ENCODE data around the gene AK1. TPM values are rescaled to one million over a fixed set of nuclear protein-coding genes. Genes with fewer than 3 reads are reported as not detected.

Gene AK1
- total and polyA plus RNA-seq, 2 of the 13 experiments (the other 11 are each of a cell fraction or from before 2014, with no cell fraction given), result 19.1 to 32.8 TPM

GRCh38 chr9:127825319-127826051 lies 52.0 kb downstream of the AK1 start (continued):
- TF ChIP-seq, protein P1, sequence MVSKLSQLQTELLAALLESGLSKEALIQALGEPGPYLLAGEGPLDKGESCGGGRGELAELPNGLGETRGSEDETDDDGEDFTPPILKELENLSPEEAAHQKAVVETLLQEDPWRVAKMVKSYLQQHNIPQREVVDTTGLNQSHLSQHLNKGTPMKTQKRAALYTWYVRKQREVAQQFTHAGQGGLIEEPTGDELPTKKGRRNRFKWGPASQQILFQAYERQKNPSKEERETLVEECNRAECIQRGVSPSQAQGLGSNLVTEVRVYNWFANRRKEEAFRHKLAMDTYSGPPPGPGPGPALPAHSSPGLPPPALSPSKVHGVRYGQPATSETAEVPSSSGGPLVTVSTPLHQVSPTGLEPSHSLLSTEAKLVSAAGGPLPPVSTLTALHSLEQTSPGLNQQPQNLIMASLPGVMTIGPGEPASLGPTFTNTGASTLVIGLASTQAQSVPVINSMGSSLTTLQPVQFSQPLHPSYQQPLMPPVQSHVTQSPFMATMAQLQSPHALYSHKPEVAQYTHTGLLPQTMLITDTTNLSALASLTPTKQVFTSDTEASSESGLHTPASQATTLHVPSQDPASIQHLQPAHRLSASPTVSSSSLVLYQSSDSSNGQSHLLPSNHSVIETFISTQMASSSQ (IDR thresholded peaks at IDR 0.05; ENCODE audit: low read depth), result no peak
- TF ChIP-seq, protein P1 (CRISPR knock-in tag; IDR thresholded peaks at IDR 0.05; ENCODE audit: borderline replicate concordance), result no peak
- no peak for TF ChIP-seq TP53 (CRISPR knock-in tag; conservative IDR thresholded peaks at IDR 0.05)
- TF ChIP-seq RXRA (CRISPR knock-in tag; IDR thresholded peaks at IDR 0.05), result peak; percentile 93
- no peak for TF ChIP-seq ZSCAN22 (CRISPR knock-in tag; IDR thresholded peaks at IDR 0.05)
- TF ChIP-seq HNRNPLL (IDR thresholded peaks at IDR 0.05; ENCODE audit: low read depth, low read length, poor library complexity, severe bottlenecking), result peak; percentile 30
- peak; percentile 51 for TF ChIP-seq CBX1 (IDR thresholded peaks at IDR 0.05; ENCODE audit: low read depth)
- TF ChIP-seq, protein P2, sequence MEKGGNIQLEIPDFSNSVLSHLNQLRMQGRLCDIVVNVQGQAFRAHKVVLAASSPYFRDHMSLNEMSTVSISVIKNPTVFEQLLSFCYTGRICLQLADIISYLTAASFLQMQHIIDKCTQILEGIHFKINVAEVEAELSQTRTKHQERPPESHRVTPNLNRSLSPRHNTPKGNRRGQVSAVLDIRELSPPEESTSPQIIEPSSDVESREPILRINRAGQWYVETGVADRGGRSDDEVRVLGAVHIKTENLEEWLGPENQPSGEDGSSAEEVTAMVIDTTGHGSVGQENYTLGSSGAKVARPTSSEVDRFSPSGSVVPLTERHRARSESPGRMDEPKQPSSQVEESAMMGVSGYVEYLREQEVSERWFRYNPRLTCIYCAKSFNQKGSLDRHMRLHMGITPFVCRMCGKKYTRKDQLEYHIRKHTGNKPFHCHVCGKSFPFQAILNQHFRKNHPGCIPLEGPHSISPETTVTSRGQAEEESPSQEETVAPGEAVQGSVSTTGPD (CRISPR knock-in tag; IDR thresholded peaks at IDR 0.05), result no peak
- no peak for TF ChIP-seq HNF4G (IDR thresholded peaks at IDR 0.05; ENCODE audit: borderline replicate concordance, low read depth, low read length)
- no peak for TF ChIP-seq HNF4G (CRISPR knock-in tag; IDR thresholded peaks at IDR 0.05; ENCODE audit: borderline replicate concordance, low read depth)
- TF ChIP-seq ZNF605 (CRISPR knock-in tag; IDR thresholded peaks at IDR 0.05), result 0 out of 2 replicates have a peak, but pooled peaks have one; percentile 43
- TF ChIP-seq ZSCAN20 (CRISPR knock-in tag; IDR thresholded peaks at IDR 0.05; ENCODE audit: borderline replicate concordance), result no peak
- no peak for TF ChIP-seq EEA1 (CRISPR knock-in tag; IDR thresholded peaks at IDR 0.05; ENCODE audit: borderline replicate concordance)
- TF ChIP-seq ARID2 (CRISPR knock-in tag; IDR thresholded peaks at IDR 0.05; ENCODE audit: borderline replicate concordance), result no peak
- TF ChIP-seq HNRNPL (IDR thresholded peaks at IDR 0.05; ENCODE audit: low read depth, low read length), result no peak
- TF ChIP-seq RFX5 (IDR thresholded peaks at IDR 0.05; ENCODE audit: low read depth, low read length), result no peak
- no peak for TF ChIP-seq XBP1 (CRISPR knock-in tag; IDR thresholded peaks at IDR 0.05)
- peak; percentile 91 for TF ChIP-seq CTCF (CRISPR knock-in tag; IDR thresholded peaks at IDR 0.05)
- peak; percentile 65 for TF ChIP-seq GATAD1 (CRISPR knock-in tag; IDR thresholded peaks at IDR 0.05)
- TF ChIP-seq ZNF570 (CRISPR knock-in tag; IDR thresholded peaks at IDR 0.05; ENCODE audit: borderline replicate concordance), result no peak
- no peak for TF ChIP-seq ZNF773 (CRISPR knock-in tag; IDR thresholded peaks at IDR 0.05; ENCODE audit: borderline replicate concordance)

All from HepG2 (cell line).